Frontal cortex (tissue), 3 donors: Measurements from ENCODE around the gene CCR5AS.
"Not testable (repeated sequence)": the region's sequence is repeated elsewhere in the genome, so short reads cannot be mapped to it uniquely, and the experiment has no call there.

Experiments used
- DNase-seq, 2 donors: peaks; one replicate each; pipeline ENCODE4 v3.0.0; 2012; ENCODE audit warnings: low spot score in 2 of 2
- FAIRE-seq: peaks from 2 replicates; lab custom pipeline; 2012; peaks lifted over from hg19 to GRCh38; lab: Jason Lieb, UNC
- donor health status: control.
- donor health status: control.
- donor health status: control.

Gene CCR5AS

GRCh38 chr3:46430879-46431278 lies 24.0 kb upstream of the CCR5AS start:
- FAIRE-seq, DNase-seq: not testable (repeated sequence)

- FAIRE-seq, result no peak
Measured at GRCh38 chr3:46429671-46430070, 22.8 kb upstream of the CCR5AS start.

DNA sequence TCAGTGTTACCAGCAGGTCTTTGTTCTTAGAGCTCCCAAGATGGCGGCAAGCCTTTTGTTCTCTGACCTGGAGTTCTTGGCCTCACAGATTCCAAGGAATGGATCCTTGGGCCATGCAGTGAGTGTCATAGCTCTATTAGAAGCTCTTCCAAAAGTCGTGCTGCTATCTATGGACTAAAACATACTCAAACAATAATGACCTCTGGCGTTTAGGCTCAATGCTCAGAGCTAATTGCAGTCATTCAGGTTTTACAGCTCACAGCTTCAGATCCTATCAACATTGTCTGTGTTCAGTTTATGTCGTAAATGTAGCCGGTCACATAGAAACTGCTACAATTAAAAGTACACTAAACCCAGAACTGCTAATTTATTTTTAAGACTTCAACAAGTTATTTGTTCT lies 22.4 kb upstream of the CCR5AS start:
- no peak for FAIRE-seq
- no peak for DNase-seq

More at GRCh38 chr3:46429671-46430070, 22.8 kb upstream of the CCR5AS start:
- no peak for DNase-seq

GRCh38 chr3:46427916-46428833 lies 21.3 kb upstream of the CCR5AS start:
- FAIRE-seq (no peak), DNase-seq (no peak)

DNA sequence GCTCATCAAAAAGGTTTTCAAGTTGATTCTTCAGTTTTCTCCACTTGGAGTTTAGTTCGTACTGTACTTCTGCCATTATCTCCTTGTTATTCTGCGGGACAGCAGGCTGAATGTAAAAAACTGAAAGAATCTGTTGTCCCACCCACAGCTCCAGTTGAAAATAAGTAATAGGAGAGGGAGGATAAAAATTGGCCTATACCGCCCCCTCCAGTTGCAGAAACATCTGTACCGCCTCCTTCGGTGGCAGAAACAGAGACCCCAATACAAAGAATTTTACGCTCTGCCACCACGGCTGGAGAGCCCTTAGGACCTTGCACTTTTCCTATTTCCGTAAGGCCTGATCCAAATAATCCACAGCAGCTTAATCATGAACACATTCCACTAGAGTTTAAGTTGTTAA lies 20.5 kb upstream of the CCR5AS start:
- DNase-seq, FAIRE-seq: not testable (repeated sequence)

DNA sequence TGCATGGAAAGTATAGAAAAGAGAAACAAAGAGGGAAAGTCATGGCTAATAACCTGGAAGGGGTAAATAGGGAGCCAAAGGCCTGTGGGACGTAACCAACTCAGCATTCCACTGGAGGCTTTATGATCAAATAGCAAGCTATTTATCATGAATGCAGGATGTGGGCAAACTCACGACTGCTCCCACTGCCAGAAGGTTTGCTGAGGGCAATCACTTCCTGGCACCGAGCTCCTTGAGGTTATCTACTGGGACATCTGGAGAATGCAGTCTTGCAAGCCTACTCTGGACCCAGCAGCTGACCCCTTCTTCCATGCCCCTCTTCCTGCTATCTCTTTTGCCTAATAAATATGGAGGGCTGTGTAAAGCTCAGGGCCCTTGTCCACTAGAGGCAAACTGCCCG lies 19.6 kb upstream of the CCR5AS start:
- FAIRE-seq, DNase-seq: not testable (repeated sequence)

DNA sequence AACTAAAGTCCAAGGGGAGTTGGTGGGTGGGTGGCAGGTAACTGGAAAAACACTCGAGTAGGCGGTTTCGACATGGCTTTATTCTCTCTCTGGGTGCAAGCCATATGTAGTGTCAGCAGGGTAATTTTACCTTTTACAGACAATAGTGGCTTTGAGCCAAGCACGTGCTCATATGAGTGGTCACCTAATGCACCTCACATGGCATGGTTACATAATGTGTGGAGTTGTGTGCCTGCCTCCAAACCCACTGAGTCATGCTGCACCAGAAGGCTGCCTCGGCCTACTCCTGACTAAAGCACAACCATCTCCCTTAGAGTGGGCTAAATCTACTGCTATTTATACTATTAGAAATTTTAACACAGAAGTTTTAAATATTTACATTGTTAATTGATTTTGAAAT lies 16.7 kb upstream of the CCR5AS start:
- no peak for FAIRE-seq

DNA sequence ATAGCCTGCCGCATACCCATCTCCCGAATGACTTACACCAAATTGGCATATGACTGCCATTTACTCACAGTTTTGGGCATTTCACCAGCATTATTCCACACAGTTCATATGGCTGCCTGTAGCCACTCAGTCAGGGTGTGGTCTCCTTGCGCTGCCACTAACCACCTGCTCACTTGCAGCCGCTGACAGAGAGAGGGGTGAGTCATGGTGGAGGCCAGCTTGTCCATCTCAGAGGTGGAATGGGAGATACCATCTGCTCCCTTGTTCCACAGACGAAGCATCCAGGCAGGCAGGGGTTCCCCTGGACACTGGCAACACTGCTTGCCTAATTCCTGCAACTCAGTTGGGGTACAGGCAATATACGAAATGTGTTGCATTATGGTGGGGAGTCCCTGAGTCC lies 15.8 kb upstream of the CCR5AS start:
- FAIRE-seq, result no peak

More for the DNA sequence above, 16.7 kb upstream of the CCR5AS start:
- DNase-seq, result no peak

GRCh38 chr3:46420931-46421330 lies 14.1 kb upstream of the CCR5AS start:
- DNase-seq (no peak), FAIRE-seq (no peak)

More for the DNA sequence above, 15.8 kb upstream of the CCR5AS start:
- no peak for DNase-seq

DNA sequence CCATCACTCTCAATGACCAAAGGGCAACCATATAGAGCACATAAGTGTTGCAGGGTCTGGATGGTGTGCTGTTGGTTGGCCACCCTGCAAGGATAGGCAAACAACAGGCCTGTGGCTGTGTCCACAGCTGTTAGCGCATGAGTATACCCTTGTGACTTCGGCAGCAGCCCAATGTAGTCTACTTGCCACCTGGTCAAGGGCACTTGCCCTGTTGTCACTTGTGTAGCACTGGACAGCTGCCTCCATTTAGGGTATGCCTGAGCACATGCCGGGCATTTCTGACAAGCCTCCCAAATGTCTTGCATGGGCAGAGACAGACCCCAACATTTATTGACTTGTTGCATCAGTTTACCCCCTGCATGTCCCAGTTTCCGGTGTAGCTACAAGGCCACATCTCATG lies 12.9 kb upstream of the CCR5AS start:
- DNase-seq (no peak), FAIRE-seq (no peak)

GRCh38 chr3:46417841-46418611 lies 11.2 kb upstream of the CCR5AS start:
- no peak for FAIRE-seq
- DNase-seq, result no peak

- no peak for DNase-seq
Measured at GRCh38 chr3:46416811-46417510, 10.1 kb upstream of the CCR5AS start.

GRCh38 chr3:46416125-46416810 lies 9.4 kb upstream of the CCR5AS start:
- FAIRE-seq, result no peak
- DNase-seq, result no peak

More at GRCh38 chr3:46416811-46417510, 10.1 kb upstream of the CCR5AS start:
- no peak for FAIRE-seq

- DNase-seq (no peak), FAIRE-seq (no peak)
Measured at GRCh38 chr3:46414739-46415138, 7.9 kb upstream of the CCR5AS start.

- no peak for FAIRE-seq
- no peak for DNase-seq
Measured at GRCh38 chr3:46413951-46414350, 7.1 kb upstream of the CCR5AS start.

GRCh38 chr3:46412786-46413298 lies 6.0 kb upstream of the CCR5AS start:
- no peak for DNase-seq
- FAIRE-seq, result no peak

- DNase-seq (no peak), FAIRE-seq (no peak)
Measured at GRCh38 chr3:46411271-46411670, 4.4 kb upstream of the CCR5AS start.

DNA sequence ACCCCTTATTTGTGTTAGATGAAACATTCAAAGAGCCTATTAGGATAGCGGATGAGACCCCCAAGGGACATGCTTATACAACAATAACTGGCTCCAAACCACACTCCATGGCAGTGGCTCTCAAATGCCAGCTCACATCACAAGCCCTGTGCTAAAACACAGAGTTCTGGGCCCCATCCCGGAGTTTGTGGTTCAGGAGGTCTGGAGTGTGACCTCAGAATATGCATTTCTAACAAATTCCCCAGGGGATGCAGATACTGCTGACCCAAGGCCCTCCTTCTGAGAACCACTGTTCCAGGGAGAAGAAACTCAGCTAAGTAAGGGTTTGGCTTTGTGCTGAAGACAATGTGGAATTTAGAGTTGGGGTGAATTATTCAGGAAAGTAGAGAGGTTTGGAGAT lies 3.8 kb upstream of the CCR5AS start:
- FAIRE-seq (no peak), DNase-seq (no peak)

DNA sequence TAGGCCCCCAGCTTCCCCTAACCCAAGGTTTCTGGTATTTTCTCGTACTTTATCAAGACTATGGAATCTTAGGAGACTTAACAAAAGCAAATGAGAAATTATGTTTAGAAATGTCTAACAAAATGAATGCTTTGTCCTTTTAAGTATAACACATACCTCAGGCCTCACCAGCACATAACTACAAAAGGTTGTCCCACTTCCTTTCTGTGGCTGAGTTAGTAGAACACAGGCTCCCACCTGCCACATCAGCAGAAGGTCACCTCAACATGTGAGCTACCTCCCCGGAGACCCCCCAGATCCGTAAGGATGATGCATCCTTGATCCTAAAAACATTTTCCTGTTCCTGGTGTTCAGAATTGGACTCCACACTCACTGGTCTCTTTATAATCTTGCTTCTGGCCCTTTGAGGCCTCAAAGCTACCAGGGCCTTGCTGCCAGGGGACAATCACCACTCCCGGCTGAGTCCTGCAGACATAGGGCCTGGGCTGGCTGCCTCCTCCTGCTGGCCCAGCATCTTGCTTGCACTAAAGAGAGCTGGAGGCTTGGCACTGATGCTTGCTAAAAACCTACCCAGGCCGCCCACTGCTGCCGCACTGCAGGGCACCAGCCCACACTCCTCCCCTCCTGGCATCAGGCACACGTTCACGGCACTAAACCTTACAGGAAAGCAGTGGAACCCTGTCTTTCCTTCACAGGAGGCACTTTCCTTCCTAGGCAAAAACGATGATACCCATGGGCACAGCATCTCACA lies 3.0 kb upstream of the CCR5AS start:
- no peak for FAIRE-seq

More for the DNA sequence above, 3.0 kb upstream of the CCR5AS start:
- DNase-seq, result no peak
